RWPE2 (cell line): ENCODE measurements around the gene TECPR1.

Experiments used
- ATAC-seq: fragments of 200-7000 bp; cut with Tn5 transposase; 3 replicates; pipeline ENCODE4 v1.9.1; 2021; ENCODE audit warnings: low read depth
- DNase-seq: peaks from one replicate; pipeline ENCODE4 v3.0.0-alpha.2; 2020; ENCODE audit warnings: low spot score
- H3K27ac ChIP-seq: fragments of 450-650 bp; 2 replicates; pipeline ENCODE4 v1.5.1; 2017; ENCODE audit warnings: mild to moderate bottlenecking; ENCODE audit not compliant: poor library complexity, severe bottlenecking
- H3K27me3 ChIP-seq: fragments of 250-450 bp; sonication (Bioruptor Pico); 2 replicates; pipeline ENCODE4 v1.5.1; 2021; ENCODE audit warnings: mild to moderate bottlenecking, moderate library complexity; ENCODE audit not compliant: insufficient read depth, poor library complexity, severe bottlenecking
- H3K36me3 ChIP-seq: fragments of 250-450 bp; sonication (Bioruptor Pico); 2 replicates; pipeline ENCODE4 v1.5.1; 2020; ENCODE audit warnings: low read depth, mild to moderate bottlenecking, moderate library complexity
- H3K4me1 ChIP-seq: fragments of 250-450 bp; sonication (Bioruptor Pico); 2 replicates; pipeline ENCODE4 v1.5.1; 2021; ENCODE audit warnings: mild to moderate bottlenecking, moderate library complexity; ENCODE audit not compliant: insufficient read depth, poor library complexity, severe bottlenecking
- H3K4me3 ChIP-seq: fragments of 250-450 bp; sonication (Bioruptor Pico); 2 replicates; pipeline ENCODE4 v1.5.1; 2021; ENCODE audit warnings: mild to moderate bottlenecking, moderate library complexity; ENCODE audit not compliant: severe bottlenecking
- H3K9me3 ChIP-seq: fragments of 250-450 bp; sonication (Bioruptor Pico); 2 replicates; pipeline ENCODE4 v1.5.1; 2021; ENCODE audit warnings: mild to moderate bottlenecking, moderate library complexity; ENCODE audit not compliant: severe bottlenecking
- CTCF ChIP-seq: fragments of 450-650 bp; IDR thresholded peaks from one replicate; pipeline ENCODE4 v1.5.1; 2017; ENCODE audit warnings: mild to moderate bottlenecking, moderate library complexity; ENCODE audit not compliant: poor library complexity, severe bottlenecking

The TECPR1 gene

GRCh38 chr7:98224701-98225181, 27.3 kb downstream of the TECPR1 start:
- H3K36me3 ChIP-seq, result no peaks in the 10 kb centered on the region
- DNase-seq, result peak; percentile 54
- 0 out of 3 replicates have a peak, but pooled peaks have one; percentile 20 for ATAC-seq
- no peaks in the 10 kb centered on the region for H3K4me1 ChIP-seq
- TF ChIP-seq CTCF, result no peak
- H3K27me3 ChIP-seq, result no peaks in the 10 kb centered on the region
- no peaks in the 10 kb centered on the region for H3K9me3 ChIP-seq
- no peak overlapping the region for H3K27ac ChIP-seq
- H3K4me3 ChIP-seq, result no peak overlapping the region

- H3K27me3 ChIP-seq, result no peaks in the 10 kb centered on the region
- DNase-seq, result peak; percentile 51
- H3K36me3 ChIP-seq, result no peaks in the 10 kb centered on the region
- no peak for TF ChIP-seq CTCF
- H3K4me3 ChIP-seq, result no peak overlapping the region
- ATAC-seq, result no peak
- H3K27ac ChIP-seq, result no peak overlapping the region
- no peaks in the 10 kb centered on the region for H3K4me1 ChIP-seq
- H3K9me3 ChIP-seq, result no peaks in the 10 kb centered on the region
Observed at GRCh38 chr7:98223898-98224700, 27.9 kb downstream of the TECPR1 start.

GRCh38 chr7:98223351-98223897, 28.6 kb downstream of the TECPR1 start:
- no peak overlapping the region for H3K27ac ChIP-seq
- no peaks in the 10 kb centered on the region for H3K36me3 ChIP-seq
- ATAC-seq, result no peak
- TF ChIP-seq CTCF, result no peak
- H3K4me1 ChIP-seq, result no peaks in the 10 kb centered on the region
- peak; percentile 14 for DNase-seq
- no peaks in the 10 kb centered on the region for H3K9me3 ChIP-seq
- no peaks in the 10 kb centered on the region for H3K27me3 ChIP-seq
- no peak overlapping the region for H3K4me3 ChIP-seq

GRCh38 chr7:98222533-98223195, 29.4 kb downstream of the TECPR1 start:
- no peaks in the 10 kb centered on the region for H3K9me3 ChIP-seq
- H3K4me3 ChIP-seq, result no peak overlapping the region
- no peak for TF ChIP-seq CTCF
- DNase-seq (peak; percentile 51), ATAC-seq (no peak; the same call in 2 of the 3 replicates)
- no peak overlapping the region for H3K27ac ChIP-seq
- H3K27me3 ChIP-seq, result no peaks in the 10 kb centered on the region
- H3K4me1 ChIP-seq, result no peaks in the 10 kb centered on the region
- H3K36me3 ChIP-seq, result no peaks in the 10 kb centered on the region
